Vagina (tissue), 2 donors: ENCODE data around the gene GATB. TPM values are rescaled to one million over a fixed set of nuclear protein-coding genes. Genes with fewer than 3 reads are reported as not detected.

Experiments used
- DNase-seq, 2 donors: peaks; one replicate each; pipeline ENCODE4 v3.0.0-alpha.2; 2017; ENCODE audit errors: extremely low spot score in 2 of 2
- H3K27ac ChIP-seq: fragments of 200-600 bp; sonication (generic); one replicate; pipeline ENCODE4 v1.5.1; 2019
- H3K27me3 ChIP-seq: fragments of 200-600 bp; sonication (generic); one replicate; pipeline ENCODE4 v1.5.1; 2019
- H3K36me3 ChIP-seq, 2 donors: fragments of 200-600 bp; sonication (generic); one replicate each; pipeline ENCODE4 v1.5.1; 2017 to 2019
- H3K4me1 ChIP-seq: fragments of 200-600 bp; sonication (generic); one replicate; pipeline ENCODE4 v1.5.1; 2019
- H3K4me3 ChIP-seq, 2 donors: fragments of 200-600 bp; sonication (generic); 1 replicate in 1 of 2; 2 replicates in 1 of 2; pipeline ENCODE4 v1.5.1; 2016 to 2019
- H3K9me3 ChIP-seq: fragments of 200-600 bp; sonication (generic); one replicate; pipeline ENCODE4 v1.5.1; 2019
- CTCF ChIP-seq, 3 experiments: fragments of 450-650 bp in 2 of 3; fragments of 200-600 bp in 1 of 3; sonication (generic) in 1 of 3; IDR thresholded peaks; one replicate each; pipeline ENCODE4 v1.5.1; 2017 to 2019; ENCODE audit warnings: antibody characterized with exemption in 3 of 3, mild to moderate bottlenecking in 2 of 3, moderate library complexity in 2 of 3
- POLR2A ChIP-seq, 2 donors: fragments of 450-650 bp; IDR thresholded peaks; one replicate each; pipeline ENCODE4 v1.6.1; 2017; ENCODE audit warnings: antibody characterized with exemption in 2 of 2, mild to moderate bottlenecking in 2 of 2, moderate library complexity in 2 of 2
- POLR2AphosphoS5 ChIP-seq, 2 donors: sonication (generic); formaldehyde crosslinking; IDR thresholded peaks; one replicate each; pipeline ENCODE4 v1.9.0; 2017; ENCODE audit warnings: antibody characterized with exemption in 2 of 2, mild to moderate bottlenecking in 2 of 2, low read depth in 1 of 2; ENCODE audit not compliant: insufficient read depth in 1 of 2
- intact Hi-C: fragments of 100-400 bp; cut with DNase I; formaldehyde crosslinking; loops from one replicate; pipeline ENCODE4 v1.15.1; 2023
- total RNA-seq: library from RNA; depleted of rRNA; stranded (reverse); fragments of >200 nt; gene quantifications from one replicate; pipeline ENCODE4 v1.2.3, GENCODE V29; 2016

GATB gene
- total RNA-seq, 1 donor from 2014 or later: 17.7 TPM

GRCh38 chr4:151782296-151782695, 21.5 kb upstream of the GATB start:
- TF ChIP-seq CTCF (IDR thresholded peaks at IDR 0.05) (no peak), POLR2AphosphoS5 (IDR thresholded peaks at IDR 0.05; ENCODE audit: insufficient read depth in 1 of 2, low read depth in 1 of 2) (no peak), POLR2A (IDR thresholded peaks at IDR 0.05) (no peak)
- no peaks in the 10 kb centered on the region for H3K27me3 ChIP-seq

GRCh38 chr4:151781026-151781425, 20.2 kb upstream of the GATB start:
- no peak for TF ChIP-seq CTCF (IDR thresholded peaks at IDR 0.05)
- TF ChIP-seq POLR2A (IDR thresholded peaks at IDR 0.05): no peak
- TF ChIP-seq POLR2AphosphoS5 (IDR thresholded peaks at IDR 0.05; ENCODE audit: insufficient read depth in 1 of 2, low read depth in 1 of 2): no peak
- no peak overlapping the region for H3K4me3 ChIP-seq
- H3K27me3 ChIP-seq: no peaks in the 10 kb centered on the region
- no peaks in the 10 kb centered on the region for H3K36me3 ChIP-seq
- no peak overlapping the region for H3K27ac ChIP-seq
- no peaks in the 10 kb centered on the region for H3K9me3 ChIP-seq
- H3K4me1 ChIP-seq: no peaks in the 10 kb centered on the region
- no peak for DNase-seq
- intact Hi-C loops: no loop called here

More at GRCh38 chr4:151782296-151782695, 21.5 kb upstream of the GATB start:
- Histone ChIP-seq H3K27ac (no peak overlapping the region), H3K36me3 (no peaks in the 10 kb centered on the region), H3K9me3 (no peaks in the 10 kb centered on the region), H3K4me1 (no peaks in the 10 kb centered on the region), H3K4me3 (no peak overlapping the region)
- DNase-seq: no peak
- intact Hi-C loops: no loop called here

GRCh38 chr4:151777471-151777870, 16.7 kb upstream of the GATB start:
- Histone ChIP-seq H3K27me3 (no peaks in the 10 kb centered on the region), H3K9me3 (no peaks in the 10 kb centered on the region), H3K36me3 (no peaks in the 10 kb centered on the region), H3K27ac (no peak overlapping the region), H3K4me1 (no peaks in the 10 kb centered on the region), H3K4me3 (no peak overlapping the region)
- intact Hi-C loops: no loop called here
- no peak for TF ChIP-seq POLR2AphosphoS5 (IDR thresholded peaks at IDR 0.05; ENCODE audit: insufficient read depth in 1 of 2, low read depth in 1 of 2)
- TF ChIP-seq POLR2A (IDR thresholded peaks at IDR 0.05): no peak
- no peak for TF ChIP-seq CTCF (IDR thresholded peaks at IDR 0.05)
- no peak for DNase-seq

DNA sequence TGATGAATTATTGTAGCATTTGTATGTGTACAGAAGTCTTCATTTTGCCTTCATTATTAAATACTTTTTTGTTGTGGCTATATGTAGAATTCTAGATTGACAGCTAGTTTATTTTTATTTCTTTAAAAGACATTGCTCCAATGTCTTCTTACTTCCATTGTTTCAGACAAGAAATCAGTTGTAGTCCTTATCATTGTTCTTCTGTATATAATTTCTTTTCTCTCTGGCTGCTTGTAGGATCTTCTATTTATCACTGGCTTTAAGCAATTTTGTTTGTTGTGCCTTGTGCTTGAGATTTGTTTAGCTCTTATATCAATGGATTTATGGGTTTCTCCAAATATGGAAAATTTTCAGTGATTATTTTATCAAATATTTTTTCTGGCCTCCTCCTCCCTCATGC, 13.5 kb upstream of the GATB start:
- TF ChIP-seq CTCF (IDR thresholded peaks at IDR 0.05) (no peak), POLR2AphosphoS5 (IDR thresholded peaks at IDR 0.05; ENCODE audit: insufficient read depth in 1 of 2, low read depth in 1 of 2) (no peak), POLR2A (IDR thresholded peaks at IDR 0.05) (no peak)

GRCh38 chr4:151772274-151772673, 11.5 kb upstream of the GATB start:
- Histone ChIP-seq H3K27me3 (no peaks in the 10 kb centered on the region), H3K9me3 (no peaks in the 10 kb centered on the region), H3K4me3 (no peak overlapping the region), H3K36me3 (no peaks in the 10 kb centered on the region), H3K4me1 (no peaks in the 10 kb centered on the region), H3K27ac (no peak overlapping the region)
- no peak for DNase-seq
- no peak for TF ChIP-seq CTCF (IDR thresholded peaks at IDR 0.05)
- no peak for TF ChIP-seq POLR2A (IDR thresholded peaks at IDR 0.05)
- TF ChIP-seq POLR2AphosphoS5 (IDR thresholded peaks at IDR 0.05; ENCODE audit: insufficient read depth in 1 of 2, low read depth in 1 of 2): no peak
- intact Hi-C loops: no loop called here

More for the DNA sequence above, 13.5 kb upstream of the GATB start:
- no peak for DNase-seq
- intact Hi-C loops: no loop called here
- Histone ChIP-seq H3K27ac (no peak overlapping the region), H3K36me3 (no peaks in the 10 kb centered on the region), H3K4me3 (no peak overlapping the region), H3K4me1 (no peaks in the 10 kb centered on the region), H3K27me3 (no peaks in the 10 kb centered on the region), H3K9me3 (no peaks in the 10 kb centered on the region)
